ENCODE data around the gene UBAC2. TPM values are rescaled to one million over a fixed set of nuclear protein-coding genes. Genes with fewer than 3 reads are reported as not detected.

The UBAC2 gene
- total RNA-seq, 1 donor, result 36.9 TPM

DNA sequence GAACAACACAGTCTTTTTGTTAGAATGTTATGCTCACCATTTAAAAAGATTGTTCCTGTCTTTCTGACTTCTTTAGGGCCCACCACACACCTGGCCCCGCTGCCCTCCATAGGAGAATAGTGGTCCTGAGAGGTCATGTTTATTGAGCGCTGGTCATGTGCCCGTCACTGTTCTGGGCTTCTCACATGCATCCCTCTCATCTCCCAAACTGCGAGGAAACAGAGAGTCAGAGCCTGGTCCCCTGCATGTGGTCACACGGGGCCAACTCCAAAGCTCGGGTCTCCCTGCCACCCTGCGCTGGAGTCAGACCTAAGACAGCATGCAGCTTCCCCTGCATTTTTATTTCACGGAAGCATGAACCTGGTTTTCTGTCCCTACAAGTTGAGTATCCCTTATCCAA lies 177.0 kb downstream of the UBAC2 start:
- Histone ChIP-seq H3K4me1 (ENCODE audit: insufficient read depth, low read length) (no peaks in the 10 kb centered on the region), H3K79me2 (ENCODE audit: insufficient read depth, low read length) (no peaks in the 10 kb centered on the region), H3K9me3 (ENCODE audit: low read depth, low read length) (no peaks in the 10 kb centered on the region)

GRCh38 chr13:99378985-99379733 lies 178.5 kb downstream of the UBAC2 start:
- Histone ChIP-seq H3K4me2 (ENCODE audit: insufficient read depth, low read length) (no peak overlapping the region), H4K20me1 (ENCODE audit: insufficient read depth, low read length) (no peaks in the 10 kb centered on the region), H3K27ac (ENCODE audit: low read depth, low read length) (no peak overlapping the region), H3K27me3 (ENCODE audit: insufficient read depth, low read length) (no peaks in the 10 kb centered on the region), H3K4me3 (ENCODE audit: insufficient read depth, low read length) (no peak overlapping the region), H3K4me1 (ENCODE audit: insufficient read depth, low read length) (no peaks in the 10 kb centered on the region), H2AFZ (ENCODE audit: low read length) (no peak overlapping the region), H3K79me2 (ENCODE audit: insufficient read depth, low read length) (no peaks in the 10 kb centered on the region), H3K9me3 (ENCODE audit: low read depth, low read length) (no peaks in the 10 kb centered on the region), H3K36me3 (ENCODE audit: insufficient read depth, low read length) (peaks cover 4% of the 10 kb centered on the region)
- TF ChIP-seq CTCF (IDR thresholded peaks at IDR 0.05; ENCODE audit: extremely low read depth, low read depth, low read length), result no peak
- no peak for DNase-seq (ENCODE audit: insufficient read length, low spot score, missing footprints)

More for the DNA sequence above, 177.0 kb downstream of the UBAC2 start:
- Histone ChIP-seq H3K4me3 (ENCODE audit: insufficient read depth, low read length) (no peak overlapping the region), H3K4me2 (ENCODE audit: insufficient read depth, low read length) (no peak overlapping the region), H3K36me3 (ENCODE audit: insufficient read depth, low read length) (peaks cover 4% of the 10 kb centered on the region), H2AFZ (ENCODE audit: low read length) (no peak overlapping the region), H3K27me3 (ENCODE audit: insufficient read depth, low read length) (no peaks in the 10 kb centered on the region), H4K20me1 (ENCODE audit: insufficient read depth, low read length) (no peaks in the 10 kb centered on the region), H3K27ac (ENCODE audit: low read depth, low read length) (no peak overlapping the region)
- no peak for DNase-seq (ENCODE audit: insufficient read length, low spot score, missing footprints)
- no peak for TF ChIP-seq CTCF (IDR thresholded peaks at IDR 0.05; ENCODE audit: extremely low read depth, low read depth, low read length)

GRCh38 chr13:99379856-99380801 lies 179.5 kb downstream of the UBAC2 start:
- no peak for TF ChIP-seq CTCF (IDR thresholded peaks at IDR 0.05; ENCODE audit: extremely low read depth, low read depth, low read length)
- H3K27ac ChIP-seq (ENCODE audit: low read depth, low read length), result no peak overlapping the region
- H3K27me3 ChIP-seq (ENCODE audit: insufficient read depth, low read length), result no peaks in the 10 kb centered on the region
- no peak overlapping the region for H3K4me3 ChIP-seq (ENCODE audit: insufficient read depth, low read length)
- DNase-seq (ENCODE audit: insufficient read length, low spot score, missing footprints), result no peak
- no peaks in the 10 kb centered on the region for H4K20me1 ChIP-seq (ENCODE audit: insufficient read depth, low read length)
- H3K4me2 ChIP-seq (ENCODE audit: insufficient read depth, low read length), result no peak overlapping the region
- H3K79me2 ChIP-seq (ENCODE audit: insufficient read depth, low read length), result no peaks in the 10 kb centered on the region
- peaks cover 4% of the 10 kb centered on the region for H3K36me3 ChIP-seq (ENCODE audit: insufficient read depth, low read length)
- H2AFZ ChIP-seq (ENCODE audit: low read length), result no peak overlapping the region
- H3K4me1 ChIP-seq (ENCODE audit: insufficient read depth, low read length), result no peaks in the 10 kb centered on the region
- H3K9me3 ChIP-seq (ENCODE audit: low read depth, low read length), result no peaks in the 10 kb centered on the region

All from osteoblast (primary cell).